HG03103 (cell line): ENCODE measurements around the gene PPP1R7.

ENCODE experiments used
- ATAC-seq: cut with Tn5 transposase; IDR thresholded peaks from one replicate; pipeline ENCODE4 v1.9.1; 2021; ENCODE audit warnings: low read depth; ENCODE audit not compliant: unreplicated experiment

PPP1R7 gene

GRCh38 chr2:241225545-241225944, 75.3 kb downstream of the PPP1R7 start:
- ATAC-seq: no peak

DNA sequence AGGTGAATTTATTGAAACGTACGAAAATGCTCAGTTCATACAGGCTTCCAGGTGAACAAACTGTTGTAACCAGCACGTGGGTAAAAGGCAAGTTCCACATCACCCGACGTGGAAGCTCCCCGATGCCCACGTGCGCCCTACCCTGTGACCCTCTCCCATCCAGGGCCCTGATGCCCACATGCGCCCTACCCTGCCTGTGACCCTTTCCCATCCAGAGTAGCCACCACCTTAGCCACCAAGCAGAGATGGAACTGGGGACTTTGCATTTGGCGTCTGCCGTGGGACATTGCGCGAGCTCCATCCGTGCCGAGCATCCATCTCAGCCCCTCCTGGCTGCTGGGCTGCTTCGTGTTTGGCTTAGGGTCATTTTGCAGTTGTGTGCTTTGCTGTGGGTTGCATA, 75.7 kb downstream of the PPP1R7 start:
- no peak for ATAC-seq

DNA sequence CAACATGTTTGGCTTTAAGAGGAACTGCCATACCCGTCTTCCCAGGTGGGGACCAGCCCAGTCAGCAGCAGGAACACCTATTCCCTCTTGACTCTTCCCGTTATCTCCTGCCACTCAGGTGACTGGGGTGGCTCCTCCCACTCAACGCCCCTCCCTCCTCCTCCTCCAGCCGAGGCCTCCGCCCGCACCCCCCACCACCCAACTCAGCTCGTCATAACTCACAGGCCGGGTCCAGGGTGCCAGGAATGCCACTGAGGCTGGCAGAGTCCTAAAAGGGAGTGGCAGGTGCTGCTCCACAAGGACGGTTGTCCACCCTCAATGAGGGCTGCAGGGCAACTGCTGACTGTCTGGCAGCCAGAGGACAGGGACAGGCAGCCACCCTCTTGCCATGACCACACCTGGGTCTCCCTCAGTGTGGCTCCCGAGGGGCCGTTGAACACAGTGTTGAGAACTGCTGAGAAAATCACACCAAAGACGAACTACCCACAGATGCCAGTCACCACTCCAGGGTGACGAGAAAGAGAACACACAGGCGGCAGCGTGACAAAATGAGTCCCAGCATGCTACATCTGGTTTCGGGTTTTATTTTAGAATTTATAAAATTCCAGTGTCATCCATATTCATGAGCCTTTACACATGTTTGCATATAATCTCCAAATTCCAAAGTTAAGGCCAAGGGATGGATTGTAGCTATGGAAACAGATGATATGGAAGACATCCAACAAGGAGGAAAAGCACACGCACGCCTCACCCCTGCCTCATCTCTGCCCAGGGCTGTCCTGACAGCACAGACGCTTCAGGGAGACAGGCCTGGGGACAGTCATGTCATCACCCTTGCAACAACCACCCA, 76.7 kb downstream of the PPP1R7 start:
- no peak for ATAC-seq

DNA sequence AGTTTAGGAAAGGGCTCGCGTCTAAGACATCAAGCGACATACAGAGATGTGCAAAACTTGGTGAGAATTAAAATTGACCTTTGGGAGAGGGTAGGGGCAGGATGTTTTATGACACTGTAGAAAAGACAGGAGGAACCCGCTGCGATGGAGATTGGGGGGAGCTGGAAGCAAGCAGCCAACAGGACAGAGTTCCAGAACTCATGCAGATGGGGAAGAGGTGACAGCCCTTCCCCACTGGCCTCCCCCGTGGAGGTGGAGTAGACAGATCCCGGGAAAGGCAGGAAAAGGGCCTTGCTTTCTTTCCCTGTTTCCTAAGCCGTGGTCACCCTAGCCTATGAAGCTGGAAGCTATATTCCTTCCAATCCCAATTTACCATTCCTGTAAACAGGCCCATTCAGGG, 77.3 kb downstream of the PPP1R7 start:
- ATAC-seq: no peak

GRCh38 chr2:241228081-241228859, 78.0 kb downstream of the PPP1R7 start:
- no peak for ATAC-seq

DNA sequence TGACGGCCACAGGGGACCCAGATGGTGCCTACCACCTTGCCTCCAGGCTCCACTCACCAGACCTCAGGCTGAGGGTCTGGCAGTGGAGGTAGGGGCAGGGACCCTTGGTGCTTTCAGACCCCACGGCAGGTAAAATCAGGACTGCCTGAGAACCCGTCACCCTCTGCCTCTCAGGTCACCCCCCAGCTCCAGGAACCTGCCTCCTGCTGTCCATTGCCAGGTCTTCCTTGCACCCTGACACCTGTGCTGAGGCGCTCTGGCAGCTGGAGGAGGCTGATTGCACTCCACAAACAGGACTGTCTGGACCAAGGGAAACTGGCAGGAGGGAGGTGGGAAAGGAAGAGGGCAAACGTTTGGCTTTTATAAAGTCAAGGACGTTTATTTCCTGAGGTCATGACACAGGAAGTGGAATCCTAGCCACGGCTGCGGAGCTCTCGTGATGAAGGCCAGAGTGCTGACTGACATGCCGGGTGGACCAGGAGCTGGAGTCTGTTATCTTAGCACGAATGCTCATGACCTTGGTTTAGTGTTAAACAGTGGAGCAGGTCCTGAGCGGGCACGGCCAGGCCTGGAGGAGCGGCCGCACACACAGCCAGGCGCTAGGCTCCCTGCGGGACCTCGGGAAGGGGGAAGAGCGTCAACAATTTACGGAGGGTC, 78.7 kb downstream of the PPP1R7 start:
- ATAC-seq: no peak

DNA sequence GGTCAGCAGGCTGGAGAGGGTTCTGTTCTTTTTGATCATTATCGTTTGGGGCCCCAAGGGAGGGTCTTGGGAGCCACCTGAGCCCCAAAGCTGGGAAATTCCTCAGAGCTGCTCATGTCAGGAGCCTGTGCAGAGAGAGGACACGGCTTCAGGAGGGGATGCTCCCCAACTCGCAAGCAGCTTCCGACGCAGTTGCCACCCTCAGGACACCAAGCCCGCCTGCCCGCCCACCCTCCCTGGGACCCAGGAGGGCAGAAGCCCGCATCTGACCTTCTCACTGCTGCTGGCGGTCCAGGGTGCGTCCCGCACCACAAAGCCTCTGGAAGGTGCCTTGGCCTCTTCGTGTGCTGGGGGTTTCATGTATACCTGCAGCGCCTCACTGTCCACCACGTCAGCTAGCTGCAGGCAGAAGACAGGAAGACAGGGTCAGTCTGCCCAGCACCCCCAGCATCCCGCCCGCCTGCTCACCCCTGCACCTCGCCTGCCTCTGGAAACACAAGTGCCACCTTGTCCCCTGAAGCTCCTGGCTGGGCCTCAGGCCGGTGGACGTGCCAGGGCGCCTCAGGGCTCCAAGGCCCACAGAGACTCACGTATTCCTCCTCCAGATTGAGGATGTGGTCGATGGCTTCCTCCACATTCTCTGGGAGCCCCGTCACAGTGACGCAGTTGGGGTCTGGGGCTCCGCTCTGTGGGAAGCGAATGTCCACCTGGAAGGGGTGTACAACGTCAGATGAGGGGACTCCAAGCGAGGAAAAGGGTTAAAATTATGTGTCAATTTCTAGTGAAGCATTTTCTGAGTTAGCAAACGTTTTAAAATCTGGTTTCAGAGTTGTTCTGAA, 79.5 kb downstream of the PPP1R7 start:
- no peak for ATAC-seq

GRCh38 chr2:241230435-241230834, 80.2 kb downstream of the PPP1R7 start:
- ATAC-seq: no peak

DNA sequence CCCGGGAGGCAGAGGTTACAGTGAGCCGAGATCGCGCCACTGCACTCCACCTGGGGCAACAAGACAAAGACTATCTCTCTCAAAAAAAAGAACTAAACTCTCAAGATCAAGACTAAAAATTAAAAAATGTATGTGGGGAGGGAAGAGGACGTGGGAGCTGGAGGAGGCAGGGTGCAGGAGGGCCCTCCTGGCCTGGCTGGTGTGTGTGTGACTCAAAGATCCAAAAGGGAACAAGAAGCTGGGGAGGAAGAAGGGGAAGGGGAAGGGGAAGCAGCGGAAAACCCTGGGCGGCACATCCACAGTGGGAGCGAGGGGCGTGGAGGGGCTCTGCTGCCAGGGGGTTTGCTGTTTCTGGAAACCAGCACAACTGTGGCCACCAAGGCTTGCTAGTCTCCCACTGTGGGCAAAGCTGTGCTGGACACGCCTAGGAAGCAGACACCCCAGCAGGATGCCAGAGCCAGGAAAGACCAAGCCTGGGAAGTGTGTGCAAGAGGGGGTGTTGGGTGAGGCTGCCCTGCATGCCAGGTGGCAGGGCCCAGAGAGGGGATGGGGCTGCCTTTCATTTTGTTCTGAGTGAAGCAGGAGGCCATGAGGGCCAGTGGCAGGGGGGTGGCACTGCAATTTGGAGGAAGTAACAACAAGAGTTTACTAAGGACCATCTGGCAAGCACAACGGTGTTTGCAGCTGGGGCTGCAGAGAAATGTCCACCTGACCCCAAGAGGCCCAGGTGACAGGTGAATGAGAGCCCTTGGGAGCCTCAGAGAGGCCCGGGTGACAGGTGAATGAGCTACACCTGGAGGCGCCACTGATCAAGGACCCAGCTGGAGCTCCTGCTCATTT, 82.7 kb downstream of the PPP1R7 start:
- no peak for ATAC-seq
